HG03565 (cell line): ENCODE results near the gene FOXC2.

Source experiments
- ATAC-seq: cut with Tn5 transposase; IDR thresholded peaks from one replicate; pipeline ENCODE4 v1.9.1; 2021; ENCODE audit warnings: mild to moderate bottlenecking, moderate library complexity; ENCODE audit not compliant: unreplicated experiment

FOXC2 gene

GRCh38 chr16:86572606-86573005 lies 6.0 kb downstream of the FOXC2 start:
- ATAC-seq: no peak

- ATAC-seq: no peak
Observed at GRCh38 chr16:86573215-86573614, 6.6 kb downstream of the FOXC2 start.

- ATAC-seq: no peak
Observed at GRCh38 chr16:86573646-86574508, 7.2 kb downstream of the FOXC2 start.

GRCh38 chr16:86574646-86575045 lies 8.0 kb downstream of the FOXC2 start:
- ATAC-seq: no peak

- no peak for ATAC-seq
Observed at GRCh38 chr16:86575095-86575685, 8.6 kb downstream of the FOXC2 start.

- ATAC-seq: no peak
Observed at GRCh38 chr16:86575754-86576557, 9.3 kb downstream of the FOXC2 start.

- ATAC-seq: no peak
Observed at GRCh38 chr16:86576591-86577313, 10.1 kb downstream of the FOXC2 start.

GRCh38 chr16:86577314-86577971 lies 10.8 kb downstream of the FOXC2 start:
- ATAC-seq: no peak

GRCh38 chr16:86578061-86578599 lies 11.5 kb downstream of the FOXC2 start, which contains the start of gene FOXL1:
TSS of gene FOXL1 (plus strand) at chr16:86578549. CDS start at chr16:86578724, 175 bp downstream.
- no peak for ATAC-seq

- ATAC-seq: no peak
Observed at GRCh38 chr16:86578611-86579267, 12.1 kb downstream of the FOXC2 start.

GRCh38 chr16:86579268-86580062 lies 12.8 kb downstream of the FOXC2 start:
- no peak for ATAC-seq

- ATAC-seq: no peak
Observed at GRCh38 chr16:86580063-86580790, 13.6 kb downstream of the FOXC2 start.

- no peak for ATAC-seq
Observed at GRCh38 chr16:86580791-86581170, 14.2 kb downstream of the FOXC2 start.

GRCh38 chr16:86581458-86581857 lies 14.8 kb downstream of the FOXC2 start:
- ATAC-seq: no peak

GRCh38 chr16:86584071-86584685 lies 17.5 kb downstream of the FOXC2 start:
- ATAC-seq: no peak

- ATAC-seq: no peak
Observed at GRCh38 chr16:86584726-86585721, 18.4 kb downstream of the FOXC2 start.
